T1000 (cell line): Measurements from ENCODE around the gene FSCN2.

ENCODE experiments used
- DNase-seq: peaks from one replicate; lab custom pipeline; 2025; ENCODE audit warnings: mixed read lengths; lab: John Stamatoyannopoulos, UW

FSCN2 gene

GRCh38 chr17:81513372-81513752 is 14.8 kb upstream of the FSCN2 start:
- no peak for DNase-seq

GRCh38 chr17:81513753-81514488 is 14.3 kb upstream of the FSCN2 start:
- DNase-seq, result no peak

GRCh38 chr17:81514489-81514738 is 13.8 kb upstream of the FSCN2 start:
- DNase-seq, result no peak

- DNase-seq, result no peak
Measured at GRCh38 chr17:81514739-81515529, 13.2 kb upstream of the FSCN2 start.

- DNase-seq, result no peak
Measured at GRCh38 chr17:81515530-81516041, 12.6 kb upstream of the FSCN2 start.

GRCh38 chr17:81516439-81516838 is 11.7 kb upstream of the FSCN2 start:
- DNase-seq, result no peak

- no peak for DNase-seq
Measured at GRCh38 chr17:81517009-81517338, 11.2 kb upstream of the FSCN2 start.

GRCh38 chr17:81517339-81518112 is 10.7 kb upstream of the FSCN2 start:
- no peak for DNase-seq

- DNase-seq, result no peak
Measured at GRCh38 chr17:81518113-81518784, 9.9 kb upstream of the FSCN2 start.

- no peak for DNase-seq
Measured at GRCh38 chr17:81518785-81519283, 9.3 kb upstream of the FSCN2 start.

- no peak for DNase-seq
Measured at GRCh38 chr17:81519284-81520020, 8.7 kb upstream of the FSCN2 start.

GRCh38 chr17:81520021-81520901 is 7.9 kb upstream of the FSCN2 start:
- DNase-seq, result no peak

- DNase-seq, result no peak
Measured at GRCh38 chr17:81522491-81523401, 5.4 kb upstream of the FSCN2 start.

- DNase-seq, result peak; percentile 30
Measured at GRCh38 chr17:81523402-81524038, 4.7 kb upstream of the FSCN2 start.

- DNase-seq, result no peak
Measured at GRCh38 chr17:81524039-81524864, 3.9 kb upstream of the FSCN2 start.

GRCh38 chr17:81524865-81525159 is 3.4 kb upstream of the FSCN2 start:
- no peak for DNase-seq

GRCh38 chr17:81526662-81527571 is 1.3 kb upstream of the FSCN2 start:
- no peak for DNase-seq
